Activated CD8-positive, alpha-beta T cell treated with anti-CD3 and anti-CD28 coated beads, Interleukin-2, amount 10 ng/mL, durations not matched to agents 7 days and 5 days (primary cell): ENCODE measurements around the gene OCLN. TPM values are rescaled to one million over a fixed set of nuclear protein-coding genes. Genes with fewer than 3 reads are reported as not detected.
A peak's percentile ranks its signal among the peaks of the same experiment; 100 is the strongest.
"Not testable (repeated sequence)": the region's sequence is repeated elsewhere in the genome, so short reads cannot be mapped to it uniquely, and the experiment has no call there.

ENCODE experiments used
- ATAC-seq: fragments of 150-1000 bp; cut with Tn5 transposase; one replicate; pipeline ENCODE4 v1.10.0; 2021; ENCODE audit warnings: moderate library complexity
- CTCF ChIA-PET: fragments of 350-600 bp; sonication (Branson Sonifier 250); formaldehyde crosslinking; loops from one replicate; lab custom pipeline; 2021; ENCODE audit warnings: antibody characterized with exemption; lab: Charles Lee
- POLR2A ChIA-PET: fragments of 350-600 bp; sonication (Branson Sonifier 250); formaldehyde crosslinking; loops from one replicate; lab custom pipeline; 2021; ENCODE audit warnings: antibody characterized with exemption; lab: Charles Lee
- DNase-seq: peaks from one replicate; pipeline ENCODE4 v3.0.0-alpha.2; 2020
- H3K27ac Mint-ChIP-seq: one replicate; pipeline ENCODE4 v1.8.0; 2021; ENCODE audit warnings: mild to moderate bottlenecking, mixed read lengths
- H3K27me3 Mint-ChIP-seq: one replicate; pipeline ENCODE4 v1.8.0; 2021; ENCODE audit warnings: low read depth, mixed read lengths
- H3K36me3 Mint-ChIP-seq: one replicate; pipeline ENCODE4 v1.8.0; 2021; ENCODE audit warnings: low read depth, mixed read lengths
- H3K4me1 Mint-ChIP-seq: one replicate; pipeline ENCODE4 v1.8.0; 2021; ENCODE audit warnings: low read depth, mixed read lengths
- H3K4me3 Mint-ChIP-seq: one replicate; pipeline ENCODE4 v1.8.0; 2021; ENCODE audit warnings: mild to moderate bottlenecking, mixed read lengths
- H3K9me3 Mint-ChIP-seq: one replicate; pipeline ENCODE4 v1.8.0; 2022; ENCODE audit warnings: mixed read lengths; ENCODE audit not compliant: insufficient read depth
- total RNA-seq, 2 experiments: library from RNA; stranded (reverse); gene quantifications; one replicate each; pipeline ENCODE4 v1.2.3, GENCODE V29; 2021

Gene OCLN
- total RNA-seq, 2 experiments from 2014 or later = 1.3 to 2.2 TPM

- H3K4me3 Mint-ChIP-seq, H3K9me3 Mint-ChIP-seq, H3K27ac Mint-ChIP-seq, DNase-seq, ATAC-seq, H3K27me3 Mint-ChIP-seq, H3K4me1 Mint-ChIP-seq, CTCF ChIA-PET, POLR2A ChIA-PET, H3K36me3 Mint-ChIP-seq: not testable (repeated sequence)
Measured at GRCh38 chr5:69538735-69539134, 46.1 kb downstream of the OCLN start.

GRCh38 chr5:69541347-69541746 is 48.8 kb downstream of the OCLN start:
- H3K9me3 Mint-ChIP-seq, CTCF ChIA-PET, H3K4me3 Mint-ChIP-seq, H3K36me3 Mint-ChIP-seq, H3K27me3 Mint-ChIP-seq, H3K4me1 Mint-ChIP-seq, ATAC-seq, DNase-seq, H3K27ac Mint-ChIP-seq, POLR2A ChIA-PET: not testable (repeated sequence)

GRCh38 chr5:69542838-69543618 is 50.4 kb downstream of the OCLN start:
- H3K4me1 Mint-ChIP-seq, H3K36me3 Mint-ChIP-seq, H3K4me3 Mint-ChIP-seq, CTCF ChIA-PET, H3K27me3 Mint-ChIP-seq, ATAC-seq, H3K9me3 Mint-ChIP-seq, H3K27ac Mint-ChIP-seq, POLR2A ChIA-PET, DNase-seq: not testable (repeated sequence)

GRCh38 chr5:69544602-69545001 is 52.0 kb downstream of the OCLN start:
- H3K27ac Mint-ChIP-seq, H3K36me3 Mint-ChIP-seq, H3K9me3 Mint-ChIP-seq, POLR2A ChIA-PET, H3K4me1 Mint-ChIP-seq, H3K4me3 Mint-ChIP-seq, ATAC-seq, H3K27me3 Mint-ChIP-seq, DNase-seq, CTCF ChIA-PET: not testable (repeated sequence)

DNA sequence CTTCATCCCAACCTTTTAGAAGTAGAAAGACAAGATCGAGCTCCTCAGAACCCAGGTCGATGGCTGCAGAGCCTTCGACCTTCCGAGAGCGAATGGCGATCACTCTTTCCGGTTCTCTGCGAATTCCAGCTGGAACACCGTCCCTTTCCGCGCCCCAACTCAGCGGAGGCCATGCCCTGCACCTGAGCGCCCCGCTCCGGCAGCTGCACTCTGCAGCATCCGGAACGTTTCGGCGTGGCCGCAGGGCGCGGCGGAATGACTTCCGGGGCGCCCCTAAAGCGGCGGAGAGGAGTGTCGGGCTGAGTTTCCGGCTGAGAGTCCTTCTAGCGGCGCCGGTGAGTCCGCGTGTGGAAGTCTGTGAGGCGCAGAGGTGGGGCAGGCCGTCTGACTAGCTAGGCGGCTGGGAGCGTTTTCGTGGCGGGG is 67.3 kb downstream of the OCLN start, which contains the start of gene GTF2H2C:
Gene GTF2H2C (plus strand): TSS at position 284 of the 423 bp plus-strand sequence. CDS start 4,942 bp downstream, outside the sequence.
- CTCF ChIA-PET, POLR2A ChIA-PET, H3K36me3 Mint-ChIP-seq: not testable (repeated sequence)

DNA sequence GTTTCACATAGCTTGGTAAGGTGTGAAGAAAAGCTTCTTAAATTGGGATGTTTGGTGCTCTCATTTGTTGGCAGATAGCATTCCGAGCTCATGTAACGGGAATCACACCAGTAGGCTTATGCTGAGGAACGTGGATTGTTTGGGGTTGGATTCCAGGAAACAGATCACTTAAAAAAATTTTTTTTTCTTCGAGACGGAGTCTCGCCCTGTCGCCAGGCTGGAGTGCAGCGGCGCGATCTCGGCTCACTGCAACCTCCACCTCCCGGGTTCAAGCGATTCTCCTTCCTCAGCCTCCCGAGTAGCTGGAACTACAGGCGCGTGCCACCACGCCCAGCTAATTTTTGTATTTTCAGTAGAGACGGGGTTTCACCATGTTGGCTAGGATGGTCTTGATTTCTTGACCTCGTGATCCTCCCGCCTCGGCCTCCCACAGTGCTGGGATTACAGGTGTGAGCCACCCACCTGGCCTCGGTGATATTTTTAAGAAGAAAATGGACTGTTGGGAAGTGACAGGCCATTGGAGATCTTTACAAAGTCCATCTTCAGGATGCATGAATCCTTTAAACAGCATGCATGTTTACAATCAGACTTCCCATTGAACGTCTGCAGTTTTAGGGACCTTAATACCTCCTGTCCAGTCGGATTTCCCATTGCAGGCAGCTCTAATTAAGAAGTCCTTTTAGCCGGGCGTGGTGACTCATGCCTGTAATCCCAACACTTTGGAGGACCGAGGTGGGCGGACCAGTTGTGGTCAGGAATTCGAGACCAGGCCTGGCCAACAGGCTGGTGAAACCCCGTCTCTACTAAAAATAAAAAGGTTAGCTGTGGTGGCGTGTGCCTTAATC is 68.2 kb downstream of the OCLN start:
- H3K4me1 Mint-ChIP-seq, ATAC-seq, H3K27ac Mint-ChIP-seq, DNase-seq, H3K27me3 Mint-ChIP-seq, H3K9me3 Mint-ChIP-seq, H3K36me3 Mint-ChIP-seq, POLR2A ChIA-PET, CTCF ChIA-PET: not testable (repeated sequence)
- peak overlapping the region; percentile 66 for H3K4me3 Mint-ChIP-seq

More for the DNA sequence above, 67.3 kb downstream of the OCLN start, which contains the start of gene GTF2H2C:
- Mint-ChIP-seq H3K4me3 (peak within 1 kb of the TSS; percentile 87), H3K27ac (peak within 1 kb of the TSS; percentile 87)
- H3K27me3 Mint-ChIP-seq, H3K9me3 Mint-ChIP-seq, H3K4me1 Mint-ChIP-seq: not testable (repeated sequence)
- DNase-seq = peak; percentile 82
- ATAC-seq = peak; percentile 100

DNA sequence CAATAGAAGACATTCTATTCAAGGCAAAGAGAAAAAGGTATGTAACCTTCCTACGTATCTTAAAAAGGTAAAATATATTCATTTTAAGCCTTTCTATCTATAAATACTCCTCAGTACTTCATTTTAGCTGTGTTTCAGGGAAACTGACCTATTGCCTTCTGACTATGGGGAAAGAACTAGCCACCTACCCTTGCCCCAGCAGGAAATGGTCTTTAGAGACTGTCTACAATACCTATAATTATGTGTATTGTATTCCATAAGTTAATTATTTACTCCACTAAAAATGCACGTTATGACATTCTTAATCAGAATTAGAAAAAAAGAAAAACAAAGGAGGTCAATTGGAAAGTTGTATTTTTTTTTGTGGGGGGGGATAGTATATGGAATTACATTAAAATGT is 73.6 kb downstream of the OCLN start:
- H3K9me3 Mint-ChIP-seq, H3K4me1 Mint-ChIP-seq, ATAC-seq, H3K27ac Mint-ChIP-seq, CTCF ChIA-PET, POLR2A ChIA-PET, H3K27me3 Mint-ChIP-seq, H3K4me3 Mint-ChIP-seq, H3K36me3 Mint-ChIP-seq, DNase-seq: not testable (repeated sequence)

GRCh38 chr5:69568072-69568471 is 75.5 kb downstream of the OCLN start:
- POLR2A ChIA-PET, ATAC-seq, H3K36me3 Mint-ChIP-seq, H3K27me3 Mint-ChIP-seq, H3K4me3 Mint-ChIP-seq, H3K4me1 Mint-ChIP-seq, H3K27ac Mint-ChIP-seq, H3K9me3 Mint-ChIP-seq, CTCF ChIA-PET, DNase-seq: not testable (repeated sequence)

DNA sequence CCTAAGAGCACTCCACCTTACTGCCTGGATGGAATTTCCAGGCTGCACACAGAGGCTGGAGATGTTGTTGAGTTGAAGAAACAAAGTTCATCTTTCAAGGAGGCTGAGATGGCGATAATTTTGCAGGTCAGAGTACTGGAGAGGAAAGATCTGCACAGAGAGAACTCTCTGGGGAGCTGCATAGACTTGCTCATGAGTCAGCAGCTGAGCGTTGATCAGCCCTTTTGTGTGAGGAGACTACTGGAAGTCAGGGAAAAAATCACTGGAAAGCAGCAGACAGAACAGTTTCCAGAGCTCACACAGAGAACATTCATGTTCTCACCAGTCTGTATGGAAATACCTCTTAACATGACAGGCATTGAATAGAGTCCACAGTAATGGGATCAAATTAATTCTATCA is 90.8 kb downstream of the OCLN start:
- H3K27ac Mint-ChIP-seq, CTCF ChIA-PET, H3K36me3 Mint-ChIP-seq, ATAC-seq, POLR2A ChIA-PET, H3K4me3 Mint-ChIP-seq, H3K4me1 Mint-ChIP-seq, H3K9me3 Mint-ChIP-seq, DNase-seq, H3K27me3 Mint-ChIP-seq: not testable (repeated sequence)

DNA sequence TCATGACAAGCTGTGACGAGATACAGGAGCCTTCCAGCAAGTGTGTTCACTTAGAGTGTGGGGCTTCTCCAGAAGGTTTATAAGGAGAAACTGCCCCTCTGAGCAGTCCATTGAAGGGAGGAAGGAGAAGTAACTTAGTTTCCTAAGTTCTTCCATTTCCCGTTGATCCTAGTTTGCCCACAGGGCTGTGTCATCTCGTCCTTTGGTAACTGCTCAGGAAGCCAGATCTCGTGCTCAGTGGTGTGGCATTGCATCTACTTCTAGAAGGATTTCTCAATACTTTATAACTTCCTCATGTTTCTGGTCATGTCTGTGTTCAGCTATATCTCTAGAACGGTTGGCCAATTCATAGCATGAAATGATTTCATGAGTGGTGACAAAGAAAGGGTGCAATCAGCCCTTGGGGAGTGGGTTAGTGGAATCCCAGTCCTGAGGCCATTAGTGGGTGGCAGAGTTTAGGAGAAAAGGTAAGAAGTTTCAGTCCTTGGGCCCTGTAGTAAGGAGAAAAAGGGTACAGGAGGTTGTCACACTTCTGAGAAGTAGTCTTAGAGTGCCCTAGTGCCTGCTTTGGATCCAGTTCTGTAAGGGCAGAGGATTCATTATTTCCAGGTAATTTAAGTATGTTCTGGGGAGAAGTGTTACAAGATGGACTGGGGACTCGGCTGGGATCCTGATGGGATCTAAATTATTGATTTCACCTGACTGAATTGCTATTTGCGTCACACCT is 103.7 kb downstream of the OCLN start:
- POLR2A ChIA-PET, H3K4me3 Mint-ChIP-seq, H3K27ac Mint-ChIP-seq, ATAC-seq, CTCF ChIA-PET, H3K27me3 Mint-ChIP-seq, DNase-seq, H3K4me1 Mint-ChIP-seq, H3K9me3 Mint-ChIP-seq, H3K36me3 Mint-ChIP-seq: not testable (repeated sequence)

- CTCF ChIA-PET = not testable (repeated sequence)
Measured at GRCh38 chr5:69601947-69602346, 109.4 kb downstream of the OCLN start.

More at GRCh38 chr5:69601947-69602346, 109.4 kb downstream of the OCLN start:
- DNase-seq, H3K4me3 Mint-ChIP-seq, H3K27me3 Mint-ChIP-seq, H3K27ac Mint-ChIP-seq, H3K4me1 Mint-ChIP-seq, H3K36me3 Mint-ChIP-seq, ATAC-seq, POLR2A ChIA-PET, H3K9me3 Mint-ChIP-seq: not testable (repeated sequence)
